HepG2 (cell line): ENCODE data around the gene BBS1. TPM values are rescaled to one million over a fixed set of nuclear protein-coding genes. Genes with fewer than 3 reads are reported as not detected.

Experiments
- FLYWCH1 ChIP-seq: sonication (generic); formaldehyde crosslinking; IDR thresholded peaks from 2 replicates; pipeline ENCODE4 v1.8.1; 2023; ENCODE audit warnings: mild to moderate bottlenecking, missing genetic modification reagents
- FOXK2 ChIP-seq: fragments of 450-650 bp; IDR thresholded peaks from 2 replicates; pipeline ENCODE4 v1.6.1; 2016
- HNRNPUL1 ChIP-seq: fragments of 200-400 bp; formaldehyde crosslinking; IDR thresholded peaks from 2 replicates; pipeline ENCODE4 v1.6.1; 2017; ENCODE audit warnings: low read depth, mild to moderate bottlenecking, low read length, moderate library complexity
- HOXA3 ChIP-seq: sonication (generic); formaldehyde crosslinking; IDR thresholded peaks from 2 replicates; pipeline ENCODE4 v1.5.0; 2020; ENCODE audit warnings: missing genetic modification reagents
- MEF2D ChIP-seq: sonication (generic); formaldehyde crosslinking; IDR thresholded peaks from 2 replicates; pipeline ENCODE4 v1.5.1; 2020; ENCODE audit warnings: mild to moderate bottlenecking, missing genetic modification reagents
- MYNN ChIP-seq: sonication (generic); formaldehyde crosslinking; IDR thresholded peaks from 2 replicates; pipeline ENCODE4 v1.4.0; 2020; ENCODE audit warnings: mild to moderate bottlenecking, low read depth, missing genetic modification reagents
- RXRB ChIP-seq: IDR thresholded peaks from 2 replicates; pipeline ENCODE4 v1.6.1; 2016; ENCODE audit warnings: borderline replicate concordance, missing genetic modification reagents, missing compliant biosample characterization
- SNAI1 ChIP-seq: sonication (generic); formaldehyde crosslinking; IDR thresholded peaks from 2 replicates; pipeline ENCODE4 v1.5.0; 2020; ENCODE audit warnings: mild to moderate bottlenecking, missing genetic modification reagents, borderline replicate concordance
- XBP1 ChIP-seq: sonication (generic); formaldehyde crosslinking; IDR thresholded peaks from 2 replicates; pipeline ENCODE4 v1.5.0; 2020; ENCODE audit warnings: missing genetic modification reagents
- ZNF12 ChIP-seq: sonication (generic); formaldehyde crosslinking; IDR thresholded peaks from 2 replicates; pipeline ENCODE4 v1.5.0; 2020; ENCODE audit warnings: missing genetic modification reagents
- ZNF292 ChIP-seq: sonication (generic); formaldehyde crosslinking; IDR thresholded peaks from 2 replicates; pipeline ENCODE4 v1.8.1; 2022; ENCODE audit warnings: mild to moderate bottlenecking, low read depth, missing genetic modification reagents, borderline replicate concordance
- ZNF331 ChIP-seq: sonication (generic); formaldehyde crosslinking; IDR thresholded peaks from 2 replicates; pipeline ENCODE4 v1.4.0; 2020; ENCODE audit warnings: missing genetic modification reagents
- ZNF354B ChIP-seq: sonication (generic); formaldehyde crosslinking; IDR thresholded peaks from 2 replicates; pipeline ENCODE4 v1.8.0; 2022; ENCODE audit warnings: mild to moderate bottlenecking, missing genetic modification reagents
- ZNF430 ChIP-seq: sonication (generic); formaldehyde crosslinking; IDR thresholded peaks from 2 replicates; pipeline ENCODE4 v1.9.0; 2021; ENCODE audit warnings: mild to moderate bottlenecking, missing genetic modification reagents
- ZNF562 ChIP-seq: sonication (generic); formaldehyde crosslinking; IDR thresholded peaks from 2 replicates; pipeline ENCODE4 v1.8.0; 2022; ENCODE audit warnings: missing genetic modification reagents, borderline replicate concordance
- ZNF652 ChIP-seq: IDR thresholded peaks from 2 replicates; pipeline ENCODE4 v1.6.1; 2016; ENCODE audit warnings: low read depth, borderline replicate concordance
- ZNF749 ChIP-seq: sonication (generic); formaldehyde crosslinking; IDR thresholded peaks from 2 replicates; pipeline ENCODE4 v1.8.0; 2022; ENCODE audit warnings: mild to moderate bottlenecking, missing genetic modification reagents, moderate library complexity, borderline replicate concordance
- ZNF891 ChIP-seq: sonication (generic); formaldehyde crosslinking; IDR thresholded peaks from 2 replicates; pipeline ENCODE4 v1.5.0; 2020; ENCODE audit warnings: mild to moderate bottlenecking, missing genetic modification reagents
- polyA plus RNA-seq, 8 experiments: library from polyadenylated mRNA; depleted of rRNA in 3 of 8; stranded (reverse) in 7 of 8; unstranded in 1 of 8; fragments of >200 nt; fragmentation: Illumina TruSeq in 4 of 8; extraction: Trizol in 4 of 8; gene quantifications; 2 replicates each; pipeline versions ENCODE4 v1.2.1 to v1.2.3, GENCODE V29; 2011 to 2016; ENCODE audit warnings: low read depth in 4 of 8, missing spikeins in 1 of 8, mixed read lengths in 1 of 8; ENCODE audit not compliant: insufficient read depth in 1 of 8
- total RNA-seq, 5 experiments: library from RNA; depleted of rRNA; stranded (reverse); fragments of >200 nt; fragmentation: Illumina TruSeq; extraction: Trizol; gene quantifications; 2 replicates each; pipeline ENCODE4 v1.2.3, GENCODE V29; 2016; ENCODE audit warnings: low read depth in 1 of 5
- TF ChIP-seq, protein P1 (sequence below): sonication (generic); formaldehyde crosslinking; conservative IDR thresholded peaks from 2 replicates; pipeline ENCODE4 v1.8.1; 2023; ENCODE audit warnings: missing genetic modification reagents
- TF ChIP-seq, protein P2 (sequence below): sonication (generic); formaldehyde crosslinking; IDR thresholded peaks from 2 replicates; pipeline ENCODE4 v1.5.0; 2020; ENCODE audit warnings: mild to moderate bottlenecking, missing genetic modification reagents, borderline replicate concordance
- TF ChIP-seq, protein P3 (sequence below): IDR thresholded peaks from 2 replicates; pipeline ENCODE4 v1.6.1; 2016; ENCODE audit warnings: control low read depth
- TF ChIP-seq, protein P4 (sequence below): fragments of 450-650 bp; IDR thresholded peaks from 2 replicates; pipeline ENCODE4 v1.6.1; 2017

The BBS1 gene
- total and polyA plus RNA-seq, 2 of the 13 experiments (the other 11 are each of a cell fraction or from before 2014, with no cell fraction given), result 11.7 to 14.1 TPM

DNA sequence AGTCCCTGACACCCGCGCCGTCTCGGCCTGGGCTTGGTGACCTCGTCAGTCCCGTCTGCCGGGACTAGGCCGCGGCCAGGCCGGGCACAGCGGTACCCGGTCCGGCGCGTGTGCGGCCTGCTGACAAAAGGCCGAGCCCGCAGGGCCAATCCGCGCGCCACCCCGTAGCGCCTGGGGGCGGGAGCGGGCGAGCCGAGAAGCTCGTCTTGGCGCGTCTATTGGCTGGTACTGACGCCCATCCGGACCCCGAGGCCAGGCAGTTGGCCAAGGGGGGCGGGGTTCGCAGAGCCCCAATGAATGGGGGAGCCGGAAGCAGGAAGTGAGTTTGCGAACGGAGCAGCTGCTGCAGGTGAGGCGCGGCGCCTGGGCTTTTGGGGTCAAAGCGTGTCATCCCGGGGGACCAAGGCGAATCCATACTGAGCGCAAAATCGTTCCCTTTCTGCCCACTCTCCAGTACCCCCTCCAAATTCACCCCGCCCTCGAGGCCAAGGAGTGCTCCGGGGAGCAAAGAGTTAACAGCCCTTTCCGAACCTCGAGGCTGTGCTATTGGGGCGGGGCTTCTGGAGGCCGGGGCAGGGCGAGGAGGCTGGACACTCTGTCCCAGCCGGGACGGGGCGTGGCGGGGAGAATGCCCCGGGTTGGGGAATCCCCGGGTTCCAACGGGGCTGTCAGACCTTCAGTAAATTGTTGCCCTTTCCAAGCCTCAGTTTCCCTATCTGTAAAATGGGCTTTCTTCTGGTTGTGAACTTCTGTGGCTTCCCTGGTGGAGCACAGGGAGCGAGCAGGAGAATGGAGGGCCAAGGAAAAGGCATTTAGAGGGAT, 30.1 kb upstream of the BBS1 start, which contains the start of gene DPP3 (continued):
- TF ChIP-seq HOXA3 (CRISPR knock-in tag), result no peak
- TF ChIP-seq, protein P1, sequence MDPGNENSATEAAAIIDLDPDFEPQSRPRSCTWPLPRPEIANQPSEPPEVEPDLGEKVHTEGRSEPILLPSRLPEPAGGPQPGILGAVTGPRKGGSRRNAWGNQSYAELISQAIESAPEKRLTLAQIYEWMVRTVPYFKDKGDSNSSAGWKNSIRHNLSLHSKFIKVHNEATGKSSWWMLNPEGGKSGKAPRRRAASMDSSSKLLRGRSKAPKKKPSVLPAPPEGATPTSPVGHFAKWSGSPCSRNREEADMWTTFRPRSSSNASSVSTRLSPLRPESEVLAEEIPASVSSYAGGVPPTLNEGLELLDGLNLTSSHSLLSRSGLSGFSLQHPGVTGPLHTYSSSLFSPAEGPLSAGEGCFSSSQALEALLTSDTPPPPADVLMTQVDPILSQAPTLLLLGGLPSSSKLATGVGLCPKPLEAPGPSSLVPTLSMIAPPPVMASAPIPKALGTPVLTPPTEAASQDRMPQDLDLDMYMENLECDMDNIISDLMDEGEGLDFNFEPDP (CRISPR knock-in tag), result no peak
- peak; percentile 42; the same call in 1 of the 2 replicates for TF ChIP-seq ZNF331 (CRISPR knock-in tag)
- TF ChIP-seq ZNF652 (CRISPR knock-in tag), result peak; percentile 99
- TF ChIP-seq, protein P2, sequence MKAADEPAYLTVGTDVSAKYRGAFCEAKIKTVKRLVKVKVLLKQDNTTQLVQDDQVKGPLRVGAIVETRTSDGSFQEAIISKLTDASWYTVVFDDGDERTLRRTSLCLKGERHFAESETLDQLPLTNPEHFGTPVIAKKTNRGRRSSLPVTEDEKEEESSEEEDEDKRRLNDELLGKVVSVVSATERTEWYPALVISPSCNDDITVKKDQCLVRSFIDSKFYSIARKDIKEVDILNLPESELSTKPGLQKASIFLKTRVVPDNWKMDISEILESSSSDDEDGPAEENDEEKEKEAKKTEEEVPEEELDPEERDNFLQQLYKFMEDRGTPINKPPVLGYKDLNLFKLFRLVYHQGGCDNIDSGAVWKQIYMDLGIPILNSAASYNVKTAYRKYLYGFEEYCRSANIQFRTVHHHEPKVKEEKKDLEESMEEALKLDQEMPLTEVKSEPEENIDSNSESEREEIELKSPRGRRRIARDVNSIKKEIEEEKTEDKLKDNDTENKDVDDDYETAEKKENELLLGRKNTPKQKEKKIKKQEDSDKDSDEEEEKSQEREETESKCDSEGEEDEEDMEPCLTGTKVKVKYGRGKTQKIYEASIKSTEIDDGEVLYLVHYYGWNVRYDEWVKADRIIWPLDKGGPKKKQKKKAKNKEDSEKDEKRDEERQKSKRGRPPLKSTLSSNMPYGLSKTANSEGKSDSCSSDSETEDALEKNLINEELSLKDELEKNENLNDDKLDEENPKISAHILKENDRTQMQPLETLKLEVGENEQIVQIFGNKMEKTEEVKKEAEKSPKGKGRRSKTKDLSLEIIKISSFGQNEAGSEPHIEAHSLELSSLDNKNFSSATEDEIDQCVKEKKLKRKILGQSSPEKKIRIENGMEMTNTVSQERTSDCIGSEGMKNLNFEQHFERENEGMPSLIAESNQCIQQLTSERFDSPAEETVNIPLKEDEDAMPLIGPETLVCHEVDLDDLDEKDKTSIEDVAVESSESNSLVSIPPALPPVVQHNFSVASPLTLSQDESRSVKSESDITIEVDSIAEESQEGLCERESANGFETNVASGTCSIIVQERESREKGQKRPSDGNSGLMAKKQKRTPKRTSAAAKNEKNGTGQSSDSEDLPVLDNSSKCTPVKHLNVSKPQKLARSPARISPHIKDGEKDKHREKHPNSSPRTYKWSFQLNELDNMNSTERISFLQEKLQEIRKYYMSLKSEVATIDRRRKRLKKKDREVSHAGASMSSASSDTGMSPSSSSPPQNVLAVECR (CRISPR knock-in tag), result peak; percentile 97
- peak; percentile 94 for TF ChIP-seq ZNF430
- TF ChIP-seq ZNF891, result 0 out of 2 replicates have a peak, but pooled peaks have one; percentile 55
- TF ChIP-seq FOXK2, result no peak
- TF ChIP-seq, protein P3, sequence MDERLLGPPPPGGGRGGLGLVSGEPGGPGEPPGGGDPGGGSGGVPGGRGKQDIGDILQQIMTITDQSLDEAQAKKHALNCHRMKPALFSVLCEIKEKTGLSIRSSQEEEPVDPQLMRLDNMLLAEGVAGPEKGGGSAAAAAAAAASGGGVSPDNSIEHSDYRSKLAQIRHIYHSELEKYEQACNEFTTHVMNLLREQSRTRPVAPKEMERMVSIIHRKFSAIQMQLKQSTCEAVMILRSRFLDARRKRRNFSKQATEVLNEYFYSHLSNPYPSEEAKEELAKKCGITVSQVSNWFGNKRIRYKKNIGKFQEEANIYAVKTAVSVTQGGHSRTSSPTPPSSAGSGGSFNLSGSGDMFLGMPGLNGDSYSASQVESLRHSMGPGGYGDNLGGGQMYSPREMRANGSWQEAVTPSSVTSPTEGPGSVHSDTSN (CRISPR knock-in tag), result peak; percentile 91
- TF ChIP-seq FLYWCH1 (CRISPR knock-in tag), result no peak
- no peak for TF ChIP-seq ZNF562 (CRISPR knock-in tag)
- no peak for TF ChIP-seq ZNF354B (CRISPR knock-in tag)
- TF ChIP-seq, protein P4, sequence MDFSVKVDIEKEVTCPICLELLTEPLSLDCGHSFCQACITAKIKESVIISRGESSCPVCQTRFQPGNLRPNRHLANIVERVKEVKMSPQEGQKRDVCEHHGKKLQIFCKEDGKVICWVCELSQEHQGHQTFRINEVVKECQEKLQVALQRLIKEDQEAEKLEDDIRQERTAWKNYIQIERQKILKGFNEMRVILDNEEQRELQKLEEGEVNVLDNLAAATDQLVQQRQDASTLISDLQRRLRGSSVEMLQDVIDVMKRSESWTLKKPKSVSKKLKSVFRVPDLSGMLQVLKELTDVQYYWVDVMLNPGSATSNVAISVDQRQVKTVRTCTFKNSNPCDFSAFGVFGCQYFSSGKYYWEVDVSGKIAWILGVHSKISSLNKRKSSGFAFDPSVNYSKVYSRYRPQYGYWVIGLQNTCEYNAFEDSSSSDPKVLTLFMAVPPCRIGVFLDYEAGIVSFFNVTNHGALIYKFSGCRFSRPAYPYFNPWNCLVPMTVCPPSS, result no peak
- no peak; the same call in 1 of the 2 replicates for TF ChIP-seq XBP1 (CRISPR knock-in tag)
- TF ChIP-seq MEF2D, result peak; percentile 32; the same call in 1 of the 2 replicates
- TF ChIP-seq RXRB (CRISPR knock-in tag), result peak; percentile 8; the same call in 1 of the 2 replicates
- peak; percentile 43; the same call in 1 of the 2 replicates for TF ChIP-seq ZNF749 (CRISPR knock-in tag)
- TF ChIP-seq ZNF292 (CRISPR knock-in tag), result no peak; the same call in 1 of the 2 replicates
- TF ChIP-seq MYNN (CRISPR knock-in tag), result no peak; the same call in 1 of the 2 replicates
- no peak for TF ChIP-seq HNRNPUL1
- TF ChIP-seq SNAI1 (CRISPR knock-in tag), result no peak; the same call in 1 of the 2 replicates
- TF ChIP-seq ZNF12 (CRISPR knock-in tag), result peak; percentile 13; the same call in 1 of the 2 replicates
